ENCODE data around the gene FAXDC2.

DNA sequence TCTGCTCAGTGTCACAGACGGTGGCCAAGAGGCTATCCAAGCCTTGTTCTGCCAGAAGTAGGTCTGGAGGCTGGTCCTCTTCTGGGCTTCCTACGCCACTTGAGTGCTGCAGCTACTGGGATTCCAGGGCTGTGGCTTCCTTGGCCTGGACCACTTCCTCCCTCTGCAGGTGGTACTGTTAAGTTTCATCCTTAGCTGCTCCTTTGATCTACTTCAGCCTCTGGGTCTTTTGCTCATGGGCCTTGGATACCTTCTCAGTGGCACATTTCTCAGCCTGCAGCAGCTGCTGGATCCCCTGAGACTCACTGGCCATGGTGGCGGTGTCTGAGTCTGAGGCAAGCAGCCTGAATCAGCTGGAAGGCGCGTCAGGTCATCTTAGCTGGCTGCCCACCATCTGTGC, 18.3 kb upstream of the FAXDC2 start:
- no peak for TF ChIP-seq TAF1 (IDR thresholded peaks at IDR 0.05; ENCODE audit: low read depth, low read length)
- no peak for TF ChIP-seq POLR2A (IDR thresholded peaks at IDR 0.05; ENCODE audit: low read depth, low read length)
- no peak for TF ChIP-seq SPI1 (IDR thresholded peaks at IDR 0.05; ENCODE audit: low read depth, low read length)
- no peak for TF ChIP-seq POLR2AphosphoS5 (IDR thresholded peaks at IDR 0.05; ENCODE audit: low read depth, low read length)
- no peak for TF ChIP-seq PAX5 (IDR thresholded peaks at IDR 0.05; ENCODE audit: insufficient read depth, low read length, severe bottlenecking)
- no peak for TF ChIP-seq POU2F2 (IDR thresholded peaks at IDR 0.05; ENCODE audit: low read depth, low read length)
